Keratinocyte (primary cell): ENCODE measurements around the gene PM20D2. TPM values are rescaled to one million over a fixed set of nuclear protein-coding genes. Genes with fewer than 3 reads are reported as not detected.
A peak's percentile ranks its signal among the peaks of the same experiment; 100 is the strongest.

Experiments
- DNase-seq: peaks from one replicate; pipeline ENCODE4 v3.0.0-alpha.2; 2011; ENCODE audit warnings: low read depth, missing footprints, low spot score
- FAIRE-seq: peaks from 2 replicates; lab custom pipeline; 2011; peaks lifted over from hg19 to GRCh38; lab: Jason Lieb, UNC
- H2AFZ ChIP-seq: 2 replicates; pipeline ENCODE4 v1.6.0; 2012; ENCODE audit warnings: low read length, control low read depth, inconsistent platforms; ENCODE audit not compliant: control insufficient read depth
- H3K27ac ChIP-seq: 2 replicates; pipeline ENCODE4 v1.5.1; 2011; ENCODE audit warnings: low read length; ENCODE audit not compliant: control insufficient read depth, insufficient read depth
- H3K27me3 ChIP-seq: 3 replicates; pipeline ENCODE4 v1.6.0; 2011; ENCODE audit warnings: low read length; ENCODE audit not compliant: control insufficient read depth, insufficient read depth; ENCODE audit errors: extremely low read depth
- H3K36me3 ChIP-seq, 2 experiments: 2 replicates in 1 of 2; 3 replicates in 1 of 2; pipeline ENCODE4 v1.5.1; 2011; ENCODE audit warnings: low read length in 2 of 2, mild to moderate bottlenecking in 1 of 2; ENCODE audit not compliant: control insufficient read depth in 2 of 2, insufficient read depth in 2 of 2; ENCODE audit errors: extremely low read depth in 1 of 2
- H3K4me1 ChIP-seq: 3 replicates; pipeline ENCODE4 v1.5.1; 2011; ENCODE audit warnings: low read length; ENCODE audit not compliant: control insufficient read depth, insufficient read depth; ENCODE audit errors: extremely low read depth
- H3K4me2 ChIP-seq: 3 replicates; pipeline ENCODE4 v1.6.0; 2011; ENCODE audit warnings: low read depth, low read length; ENCODE audit not compliant: control insufficient read depth, insufficient read depth; ENCODE audit errors: extremely low read depth
- H3K4me3 ChIP-seq, 3 experiments: fragments of 200-600 bp in 1 of 3; sonication (generic) in 1 of 3; 2 replicates in 2 of 3; 3 replicates in 1 of 3; pipeline ENCODE4 v1.5.1; 2011 to 2016; ENCODE audit warnings: low read length in 3 of 3, mild to moderate bottlenecking in 3 of 3, control low read depth in 2 of 3, inconsistent platforms in 1 of 3, low read depth in 1 of 3, mixed read lengths in 1 of 3, mixed run types in 1 of 3, moderate library complexity in 1 of 3; ENCODE audit not compliant: control insufficient read depth in 2 of 3, insufficient read depth in 2 of 3; ENCODE audit errors: extremely low read depth in 1 of 3
- H3K79me2 ChIP-seq: 2 replicates; pipeline ENCODE4 v1.6.0; 2012; ENCODE audit warnings: low read length; ENCODE audit not compliant: control insufficient read depth, insufficient read depth
- H3K9ac ChIP-seq: 3 replicates; pipeline ENCODE4 v1.6.0; 2011; ENCODE audit warnings: low read length; ENCODE audit not compliant: control insufficient read depth, insufficient read depth; ENCODE audit errors: extremely low read depth
- H3K9me1 ChIP-seq: 3 replicates; pipeline ENCODE4 v1.6.0; 2011; ENCODE audit warnings: low read length; ENCODE audit not compliant: control insufficient read depth, insufficient read depth; ENCODE audit errors: extremely low read depth
- H3K9me3 ChIP-seq: 2 replicates; pipeline ENCODE4 v1.5.1; 2012; ENCODE audit warnings: low read depth, low read length; ENCODE audit not compliant: control insufficient read depth
- H4K20me1 ChIP-seq: 3 replicates; pipeline ENCODE4 v1.6.0; 2011; ENCODE audit warnings: low read length; ENCODE audit not compliant: control insufficient read depth, insufficient read depth; ENCODE audit errors: extremely low read depth
- EZH2 ChIP-seq: IDR thresholded peaks from one replicate; pipeline ENCODE4 v1.6.1; 2012; ENCODE audit warnings: inconsistent platforms, mild to moderate bottlenecking, low read length, moderate library complexity
- dilution Hi-C: fragments of 300-500 bp; cut with MboI; formaldehyde crosslinking; loops from one replicate; pipeline ENCODE4 v1.7.0; 2020; ENCODE audit warnings: low sequenced_read_pairs; ENCODE audit not compliant: extremely low pct_ligation_motif_present
- polyA plus RNA-seq, 5 experiments: library from polyadenylated mRNA; depleted of rRNA in 3 of 5; stranded (reverse) in 3 of 5; stranded (forward) in 1 of 5; unstranded in 1 of 5; fragments of >200 nt; gene quantifications; 1 replicate in 1 of 5; 2 replicates in 3 of 5; 3 replicates in 1 of 5; pipeline versions ENCODE4 v1.2.1 to v1.2.3, GENCODE V29; 2011 to 2012; ENCODE audit warnings: missing spikeins in 2 of 5, low read depth in 1 of 5, low replicate concordance in 1 of 5
- TF ChIP-seq, protein P1 (sequence below), 3 experiments: IDR thresholded peaks in 1 of 3; conservative IDR thresholded peaks in 1 of 3; optimal IDR thresholded peaks in 1 of 3; 2 replicates in 2 of 3; 3 replicates in 1 of 3; pipeline versions ENCODE3 to v1.5.1; 2011; ENCODE audit warnings: low read length in 3 of 3, mild to moderate bottlenecking in 3 of 3, moderate library complexity in 2 of 3, control low read depth in 1 of 3, inconsistent platforms in 1 of 3; ENCODE audit not compliant: insufficient read depth in 2 of 3; ENCODE audit errors: extremely low read depth in 1 of 3

PM20D2 gene
- polyA plus RNA-seq, 1 donor (not counting 4 experiments of a cell fraction or from before 2014, with no cell fraction given): 7.9 TPM

DNA sequence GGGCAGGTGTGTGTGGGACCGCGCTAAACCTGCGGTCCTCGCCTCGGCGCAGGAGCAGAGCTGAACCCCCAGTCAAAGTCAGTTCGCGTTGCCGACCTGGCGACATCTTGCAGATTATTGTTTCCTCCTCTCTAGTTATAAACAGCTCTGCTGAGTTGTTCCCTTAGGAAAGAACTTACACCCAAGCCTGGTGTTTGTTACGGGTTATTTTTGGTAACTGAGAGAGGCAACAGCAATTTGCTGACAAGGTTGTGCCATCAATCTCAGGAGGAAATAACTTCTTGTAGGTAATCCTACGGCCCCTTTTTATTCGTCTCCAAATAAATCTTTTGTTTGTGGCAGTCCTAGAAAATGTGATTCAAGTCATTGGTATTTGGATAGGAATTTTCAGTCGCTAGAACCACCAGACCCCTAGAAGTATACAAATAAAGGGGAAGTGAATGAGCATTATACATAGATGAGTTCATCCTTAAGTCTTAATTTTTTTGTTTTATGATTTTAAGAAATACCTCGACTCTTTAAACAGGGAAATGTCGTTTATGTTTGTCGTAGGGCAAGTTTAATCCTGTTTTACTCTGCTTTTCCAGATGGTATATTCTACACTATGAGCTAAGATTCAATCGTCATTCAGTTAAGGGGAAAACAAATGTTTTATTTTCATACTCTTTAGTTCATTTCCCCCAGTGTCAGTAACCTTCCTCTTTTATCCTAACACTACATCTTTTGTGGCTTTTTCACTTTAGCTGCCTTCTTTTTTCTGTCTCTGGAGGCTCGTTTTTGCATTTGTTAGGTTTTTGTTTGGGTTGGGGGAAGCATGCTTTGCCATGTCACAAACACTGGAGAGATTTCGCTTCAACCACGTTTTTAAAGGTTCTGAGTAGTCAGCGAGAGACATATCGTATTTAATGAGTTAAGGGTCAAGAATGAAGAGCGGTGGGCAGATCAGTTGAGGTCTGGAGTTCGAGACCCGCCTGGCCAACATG, 1.2 kb downstream of the PM20D2 start:
- Histone ChIP-seq H3K36me3 (no peaks in the 10 kb centered on the region), H4K20me1 (no peaks in the 10 kb centered on the region), H3K9ac (peak overlapping the region; percentile 82), H2AFZ (peak overlapping the region; percentile 88), H3K27ac (peak overlapping the region; percentile 75), H3K4me2 (peak overlapping the region; percentile 58), H3K4me1 (no peaks in the 10 kb centered on the region), H3K9me3 (no peaks in the 10 kb centered on the region), H3K4me3 (peak overlapping the region; percentile 50 to 87 (median 75)), H3K9me1 (no peaks in the 10 kb centered on the region), H3K27me3 (no peaks in the 10 kb centered on the region), H3K79me2 (peaks cover 3% of the 10 kb centered on the region)
- FAIRE-seq (peak; percentile 39), DNase-seq (no peak)
- dilution Hi-C loops: no loop called here
- no peak for TF ChIP-seq EZH2

- DNase-seq: no peak
These were observed 2.3 kb downstream of the PM20D2 start for GRCh38 chr6:89148016-89148750.

More at GRCh38 chr6:89148016-89148750, 2.3 kb downstream of the PM20D2 start:
- no peak overlapping the region for H3K4me2 ChIP-seq
- no peaks in the 10 kb centered on the region for H3K9me3 ChIP-seq
- dilution Hi-C loops: no loop called here
- peaks cover 3% of the 10 kb centered on the region for H3K79me2 ChIP-seq
- TF ChIP-seq, protein P1, sequence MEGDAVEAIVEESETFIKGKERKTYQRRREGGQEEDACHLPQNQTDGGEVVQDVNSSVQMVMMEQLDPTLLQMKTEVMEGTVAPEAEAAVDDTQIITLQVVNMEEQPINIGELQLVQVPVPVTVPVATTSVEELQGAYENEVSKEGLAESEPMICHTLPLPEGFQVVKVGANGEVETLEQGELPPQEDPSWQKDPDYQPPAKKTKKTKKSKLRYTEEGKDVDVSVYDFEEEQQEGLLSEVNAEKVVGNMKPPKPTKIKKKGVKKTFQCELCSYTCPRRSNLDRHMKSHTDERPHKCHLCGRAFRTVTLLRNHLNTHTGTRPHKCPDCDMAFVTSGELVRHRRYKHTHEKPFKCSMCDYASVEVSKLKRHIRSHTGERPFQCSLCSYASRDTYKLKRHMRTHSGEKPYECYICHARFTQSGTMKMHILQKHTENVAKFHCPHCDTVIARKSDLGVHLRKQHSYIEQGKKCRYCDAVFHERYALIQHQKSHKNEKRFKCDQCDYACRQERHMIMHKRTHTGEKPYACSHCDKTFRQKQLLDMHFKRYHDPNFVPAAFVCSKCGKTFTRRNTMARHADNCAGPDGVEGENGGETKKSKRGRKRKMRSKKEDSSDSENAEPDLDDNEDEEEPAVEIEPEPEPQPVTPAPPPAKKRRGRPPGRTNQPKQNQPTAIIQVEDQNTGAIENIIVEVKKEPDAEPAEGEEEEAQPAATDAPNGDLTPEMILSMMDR (optimal IDR thresholded peaks at IDR 0.05 in 1 of 3, IDR thresholded peaks at IDR 0.05 in 1 of 3, conservative IDR thresholded peaks at IDR 0.05 in 1 of 3; ENCODE audit: extremely low read depth in 1 of 3, insufficient read depth in 2 of 3, low read length in 3 of 3): no peak
- no peak for TF ChIP-seq EZH2
- H3K36me3 ChIP-seq: no peaks in the 10 kb centered on the region
- no peaks in the 10 kb centered on the region for H4K20me1 ChIP-seq
- no peaks in the 10 kb centered on the region for H3K27me3 ChIP-seq
- H3K4me1 ChIP-seq: no peaks in the 10 kb centered on the region
- no peak overlapping the region for H3K9ac ChIP-seq
- H3K4me3 ChIP-seq: no peak overlapping the region
- no peaks in the 10 kb centered on the region for H3K9me1 ChIP-seq
- no peak overlapping the region for H3K27ac ChIP-seq
- FAIRE-seq: no peak
- H2AFZ ChIP-seq: no peak overlapping the region
